Measurements from ENCODE around the gene GAB4.
"Not testable (repeated sequence)": the region's sequence is repeated elsewhere in the genome, so short reads cannot be mapped to it uniquely, and the experiment has no call there.

Gene GAB4

GRCh38 chr22:16949561-16949960, 58.5 kb downstream of the GAB4 start:
- Histone ChIP-seq H3K9me3 (ENCODE audit: control insufficient read depth, insufficient read depth, low read depth, low read length) (no peaks in the 10 kb centered on the region), H3K27ac (ENCODE audit: extremely low read depth, low read depth, low read length) (no peak overlapping the region), H3K4me3 (ENCODE audit: low read depth, low read length) (no peak overlapping the region), H3K4me1 (ENCODE audit: control insufficient read depth, insufficient read depth, low read length) (no peaks in the 10 kb centered on the region), H3K36me3 (ENCODE audit: control insufficient read depth in 2 of 2, insufficient read depth in 1 of 2, low read length in 2 of 2) (no peaks in the 10 kb centered on the region)
- TF ChIP-seq ZNF184 (tag by site-specific recombination; IDR thresholded peaks at IDR 0.05) (no peak), SETDB1 (IDR thresholded peaks at IDR 0.05; ENCODE audit: insufficient read length, low read length) (no peak), ZNF324 (tag by site-specific recombination; IDR thresholded peaks at IDR 0.05) (no peak), ZNF48 (tag by site-specific recombination; IDR thresholded peaks at IDR 0.05) (no peak), ZFHX2 (tag by site-specific recombination; conservative IDR thresholded peaks at IDR 0.05) (no peak), ZNF155 (tag by site-specific recombination; IDR thresholded peaks at IDR 0.05) (no peak), ZNF366 (tag by site-specific recombination; conservative IDR thresholded peaks at IDR 0.05) (no peak), ZNF843 (tag by site-specific recombination; IDR thresholded peaks at IDR 0.05) (no peak), ZNF747 (tag by site-specific recombination; IDR thresholded peaks at IDR 0.05) (no peak)
- TF ChIP-seq, protein P1, sequence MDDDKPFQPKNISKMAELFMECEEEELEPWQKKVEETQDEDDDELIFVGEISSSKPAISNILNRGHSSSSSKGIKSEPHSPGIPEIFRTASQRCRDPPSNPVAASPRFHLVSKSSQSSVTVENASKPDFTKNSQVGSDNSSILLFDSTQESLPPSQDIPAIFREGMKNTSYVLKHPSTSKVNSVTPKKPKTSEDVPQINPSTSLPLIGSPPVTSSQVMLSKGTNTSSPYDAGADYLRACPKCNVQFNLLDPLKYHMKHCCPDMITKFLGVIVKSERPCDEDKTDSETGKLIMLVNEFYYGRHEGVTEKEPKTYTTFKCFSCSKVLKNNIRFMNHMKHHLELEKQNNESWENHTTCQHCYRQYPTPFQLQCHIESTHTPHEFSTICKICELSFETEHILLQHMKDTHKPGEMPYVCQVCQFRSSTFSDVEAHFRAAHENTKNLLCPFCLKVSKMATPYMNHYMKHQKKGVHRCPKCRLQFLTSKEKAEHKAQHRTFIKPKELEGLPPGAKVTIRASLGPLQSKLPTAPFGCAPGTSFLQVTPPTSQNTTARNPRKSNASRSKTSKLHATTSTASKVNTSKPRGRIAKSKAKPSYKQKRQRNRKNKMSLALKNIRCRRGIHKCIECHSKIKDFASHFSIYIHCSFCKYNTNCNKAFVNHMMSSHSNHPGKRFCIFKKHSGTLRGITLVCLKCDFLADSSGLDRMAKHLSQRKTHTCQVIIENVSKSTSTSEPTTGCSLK (tag by site-specific recombination; IDR thresholded peaks at IDR 0.05): no peak
- ChIA-PET CTCF (interaction anchor here (1.3 to 1.9 kb wide), 3 partner anchors 33 to 108 kb away, joined by 3 to 12 read pairs (median 4); no protein-coding TSS in a partner anchor), POLR2A (no interaction called here)

DNA sequence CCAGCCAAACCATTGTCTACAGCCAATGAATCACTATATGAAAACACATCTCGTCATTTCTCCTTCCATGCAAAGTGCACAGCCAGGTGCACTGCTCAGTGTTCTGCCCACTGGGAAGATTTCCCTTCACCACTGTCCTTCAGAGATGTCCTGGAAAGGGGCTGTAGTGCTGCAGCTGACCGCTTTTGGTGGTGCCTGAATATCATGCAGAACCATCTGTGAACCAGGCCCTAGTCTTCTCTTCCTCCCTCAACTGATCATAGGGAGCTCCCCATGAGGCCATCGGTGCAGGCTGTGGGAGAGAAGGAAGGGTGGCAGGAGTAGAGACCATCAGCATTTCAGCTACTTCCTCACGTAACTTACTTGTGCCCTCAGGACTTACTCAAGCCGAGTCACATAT, 70.2 kb downstream of the GAB4 start:
- CTCF ChIA-PET: interaction anchor here (0.6 kb wide), 1 partner anchor 453 kb away, joined by 3 read pairs; no protein-coding TSS in a partner anchor

DNA sequence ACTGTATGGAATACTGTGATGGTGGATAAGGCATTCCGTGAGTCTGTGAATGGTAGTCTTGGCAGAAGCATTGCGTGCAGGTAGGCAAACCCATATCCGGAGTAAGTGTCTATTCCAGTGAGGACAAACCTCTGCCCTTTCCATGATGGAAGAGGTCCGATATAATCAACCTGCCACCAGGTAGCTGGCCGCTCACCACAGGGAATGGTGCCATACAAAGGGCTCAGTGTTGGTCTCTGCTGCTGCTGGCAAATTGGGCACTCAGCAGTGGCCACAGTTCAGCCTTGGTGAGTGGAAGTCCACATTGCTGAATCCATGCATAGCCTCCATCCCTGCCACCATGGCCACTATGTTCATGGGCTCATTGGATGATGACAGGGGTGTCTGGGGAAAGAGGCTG, 70.8 kb downstream of the GAB4 start:
- CTCF ChIA-PET; H3K27ac ChIP-seq (ENCODE audit: extremely low read depth, low read depth, low read length); H3K4me1 ChIP-seq (ENCODE audit: control insufficient read depth, insufficient read depth, low read length); POLR2A ChIA-PET; H3K36me3 ChIP-seq (ENCODE audit: control insufficient read depth in 2 of 2, insufficient read depth in 1 of 2, low read length in 2 of 2); H3K4me3 ChIP-seq (ENCODE audit: low read depth, low read length); H3K9me3 ChIP-seq (ENCODE audit: control insufficient read depth, insufficient read depth, low read depth, low read length): not testable (repeated sequence)

More for the DNA sequence above, 70.2 kb downstream of the GAB4 start:
- Histone ChIP-seq H3K4me3 (ENCODE audit: low read depth, low read length) (no peak overlapping the region), H3K36me3 (ENCODE audit: control insufficient read depth in 2 of 2, insufficient read depth in 1 of 2, low read length in 2 of 2) (no peaks in the 10 kb centered on the region), H3K9me3 (ENCODE audit: control insufficient read depth, insufficient read depth, low read depth, low read length) (no peaks in the 10 kb centered on the region), H3K27ac (ENCODE audit: extremely low read depth, low read depth, low read length) (no peak overlapping the region), H3K4me1 (ENCODE audit: control insufficient read depth, insufficient read depth, low read length) (no peaks in the 10 kb centered on the region)
- TF ChIP-seq ZNF561 (tag by site-specific recombination; IDR thresholded peaks at IDR 0.05; ENCODE audit: borderline replicate concordance): no peak
- TF ChIP-seq ZNF2 (tag by site-specific recombination; IDR thresholded peaks at IDR 0.05): no peak
- no peak for TF ChIP-seq ZNF529 (tag by site-specific recombination; IDR thresholded peaks at IDR 0.05; ENCODE audit: insufficient replicate concordance)
- no peak for TF ChIP-seq ZNF48 (tag by site-specific recombination; IDR thresholded peaks at IDR 0.05)
- TF ChIP-seq, protein P2, sequence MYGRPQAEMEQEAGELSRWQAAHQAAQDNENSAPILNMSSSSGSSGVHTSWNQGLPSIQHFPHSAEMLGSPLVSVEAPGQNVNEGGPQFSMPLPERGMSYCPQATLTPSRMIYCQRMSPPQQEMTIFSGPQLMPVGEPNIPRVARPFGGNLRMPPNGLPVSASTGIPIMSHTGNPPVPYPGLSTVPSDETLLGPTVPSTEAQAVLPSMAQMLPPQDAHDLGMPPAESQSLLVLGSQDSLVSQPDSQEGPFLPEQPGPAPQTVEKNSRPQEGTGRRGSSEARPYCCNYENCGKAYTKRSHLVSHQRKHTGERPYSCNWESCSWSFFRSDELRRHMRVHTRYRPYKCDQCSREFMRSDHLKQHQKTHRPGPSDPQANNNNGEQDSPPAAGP (tag by site-specific recombination; IDR thresholded peaks at IDR 0.05): no peak
- no peak for TF ChIP-seq ZNF132 (tag by site-specific recombination; IDR thresholded peaks at IDR 0.05; ENCODE audit: borderline replicate concordance)
- no peak for TF ChIP-seq REPIN1 (tag by site-specific recombination; IDR thresholded peaks at IDR 0.05; ENCODE audit: low read depth)
- TF ChIP-seq ZNF785 (tag by site-specific recombination; IDR thresholded peaks at IDR 0.05): no peak
- TF ChIP-seq ZFP41 (tag by site-specific recombination; IDR thresholded peaks at IDR 0.05; ENCODE audit: borderline replicate concordance): no peak
- no peak for TF ChIP-seq ZNF248 (tag by site-specific recombination; IDR thresholded peaks at IDR 0.05)
- TF ChIP-seq HOXC10 (CRISPR knock-in tag; IDR thresholded peaks at IDR 0.05): no peak
- no peak for TF ChIP-seq OSR2 (tag by site-specific recombination; IDR thresholded peaks at IDR 0.05)
- TF ChIP-seq WT1 (tag by site-specific recombination; IDR thresholded peaks at IDR 0.05): no peak
- no peak for TF ChIP-seq ZBTB21 (tag by site-specific recombination; IDR thresholded peaks at IDR 0.05)
- TF ChIP-seq ZNF146 (tag by site-specific recombination; IDR thresholded peaks at IDR 0.05): no peak
- TF ChIP-seq, protein P3, sequence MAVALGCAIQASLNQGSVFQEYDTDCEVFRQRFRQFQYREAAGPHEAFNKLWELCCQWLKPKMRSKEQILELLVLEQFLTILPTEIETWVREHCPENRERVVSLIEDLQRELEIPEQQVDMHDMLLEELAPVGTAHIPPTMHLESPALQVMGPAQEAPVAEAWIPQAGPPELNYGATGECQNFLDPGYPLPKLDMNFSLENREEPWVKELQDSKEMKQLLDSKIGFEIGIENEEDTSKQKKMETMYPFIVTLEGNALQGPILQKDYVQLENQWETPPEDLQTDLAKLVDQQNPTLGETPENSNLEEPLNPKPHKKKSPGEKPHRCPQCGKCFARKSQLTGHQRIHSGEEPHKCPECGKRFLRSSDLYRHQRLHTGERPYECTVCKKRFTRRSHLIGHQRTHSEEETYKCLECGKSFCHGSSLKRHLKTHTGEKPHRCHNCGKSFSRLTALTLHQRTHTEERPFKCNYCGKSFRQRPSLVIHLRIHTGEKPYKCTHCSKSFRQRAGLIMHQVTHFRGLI (tag by site-specific recombination; IDR thresholded peaks at IDR 0.05): no peak
- POLR2A ChIA-PET: no interaction called here
